Common myeloid progenitor, CD34-positive (primary cell): ENCODE measurements around the gene PBX3.

Experiments
- CTCF ChIA-PET: fragments of 350-600 bp; sonication (Branson Sonifier 250); formaldehyde crosslinking; loops from one replicate; lab custom pipeline; 2021; ENCODE audit warnings: antibody characterized with exemption; lab: Charles Lee
- POLR2A ChIA-PET: fragments of 350-600 bp; sonication (Branson Sonifier 250); formaldehyde crosslinking; loops from one replicate; lab custom pipeline; 2021; ENCODE audit warnings: antibody characterized with exemption; lab: Charles Lee
- DNase-seq, 3 donors: peaks; one replicate each; pipeline versions ENCODE4 v3.0.0 to v3.0.0-alpha.2; 2013
- H3K27ac ChIP-seq, 2 experiments: 1 replicate in 1 of 2; 2 replicates in 1 of 2; pipeline ENCODE4 v1.7.0; 2013; ENCODE audit warnings: inconsistent platforms in 2 of 2, low read length in 2 of 2, mild to moderate bottlenecking in 2 of 2, low read depth in 1 of 2, moderate library complexity in 1 of 2; ENCODE audit not compliant: severe bottlenecking in 2 of 2, insufficient read depth in 1 of 2, poor library complexity in 1 of 2
- H3K27me3 ChIP-seq, 5 experiments: replicated peaks in 2 of 5; 1 replicate in 3 of 5; 2 replicates in 2 of 5; pipeline versions ENCODE4 v1.6.1 to v1.7.0; 2013; ENCODE audit warnings: low read length in 4 of 5, mild to moderate bottlenecking in 2 of 5, moderate library complexity in 2 of 5, inconsistent platforms in 1 of 5; ENCODE audit not compliant: insufficient read depth in 5 of 5, control insufficient read depth in 4 of 5
- H3K36me3 ChIP-seq, 4 experiments: 1 replicate in 2 of 4; 2 replicates in 2 of 4; pipeline versions ENCODE4 v1.6.1 to v1.7.0; 2013; ENCODE audit warnings: low read length in 3 of 4, control low read depth in 1 of 4, mild to moderate bottlenecking in 1 of 4; ENCODE audit not compliant: control insufficient read depth in 4 of 4, insufficient read depth in 4 of 4
- H3K4me1 ChIP-seq, 4 experiments: 1 replicate in 3 of 4; 2 replicates in 1 of 4; pipeline versions ENCODE4 v1.6.1 to v1.7.1; 2013; ENCODE audit warnings: low read length in 3 of 4, mild to moderate bottlenecking in 3 of 4, control low read depth in 1 of 4, inconsistent platforms in 1 of 4, moderate library complexity in 1 of 4; ENCODE audit not compliant: control insufficient read depth in 4 of 4, insufficient read depth in 4 of 4; ENCODE audit errors: control extremely low read depth in 1 of 4
- H3K4me3 ChIP-seq, 7 experiments: 1 replicate in 4 of 7; 2 replicates in 3 of 7; pipeline versions ENCODE4 v1.5.1 to v1.7.0; 2013; ENCODE audit warnings: mild to moderate bottlenecking in 7 of 7, low read length in 6 of 7, moderate library complexity in 6 of 7, inconsistent platforms in 2 of 7, low read depth in 2 of 7, control low read depth in 1 of 7; ENCODE audit not compliant: insufficient read depth in 4 of 7, control insufficient read depth in 1 of 7; ENCODE audit errors: extremely low read depth in 1 of 7
- H3K9me3 ChIP-seq, 5 experiments: 1 replicate in 4 of 5; 2 replicates in 1 of 5; pipeline versions ENCODE4 v1.6.1 to v1.7.1; 2013; ENCODE audit warnings: low read length in 4 of 5, mild to moderate bottlenecking in 2 of 5, inconsistent platforms in 1 of 5, low read depth in 1 of 5, moderate library complexity in 1 of 5; ENCODE audit not compliant: control insufficient read depth in 4 of 5, insufficient read depth in 2 of 5; ENCODE audit errors: control extremely low read depth in 1 of 5
- whole genome bisulfite sequencing: methylation state at CpG from one replicate; pipeline ENCODE4 v1.1.5; 2013; ENCODE audit not compliant: insufficient coverage; 5-methylcytosine and 5-hydroxymethylcytosine counted together

PBX3 gene

GRCh38 chr9:125889476-125890419, 142.6 kb downstream of the PBX3 start:
- POLR2A ChIA-PET: no interaction called here

GRCh38 chr9:125890826-125891225, 143.7 kb downstream of the PBX3 start:
- H3K27ac ChIP-seq: no peak overlapping the region
- CTCF ChIA-PET: no interaction called here
- H3K4me1 ChIP-seq: peaks cover 0 to 46% (median 20%) of the 10 kb centered on the region in 4 experiments
- H3K27me3 ChIP-seq: no peaks in the 10 kb centered on the region
- no peak for DNase-seq
- peak overlapping the region in 1 of 7 experiments; percentile 84 for H3K4me3 ChIP-seq
- H3K36me3 ChIP-seq: no peaks in the 10 kb centered on the region
- POLR2A ChIA-PET: no interaction called here
- no CpG with 5 or more reads among the region's 1 CpG for WGBS
- H3K9me3 ChIP-seq: no peaks in the 10 kb centered on the region

More at GRCh38 chr9:125889476-125890419, 142.6 kb downstream of the PBX3 start:
- Histone ChIP-seq H3K27ac (peak overlapping the region; percentile 12 to 66), H3K27me3 (no peaks in the 10 kb centered on the region), H3K4me3 (peak overlapping the region; percentile 48 to 87 (median 78)), H3K9me3 (no peaks in the 10 kb centered on the region), H3K36me3 (no peaks in the 10 kb centered on the region), H3K4me1 (peaks cover 0 to 53% (median 20%) of the 10 kb centered on the region in 4 experiments)
- under 1% methylated on average over 69 of the region's 71 CpGs for WGBS
- DNase-seq: peak; percentile 50 to 83 (median 70)
- CTCF ChIA-PET: interaction anchor here (1.7 kb wide), 1 partner anchor 9 kb away, joined by 4 read pairs; no protein-coding TSS in a partner anchor

DNA sequence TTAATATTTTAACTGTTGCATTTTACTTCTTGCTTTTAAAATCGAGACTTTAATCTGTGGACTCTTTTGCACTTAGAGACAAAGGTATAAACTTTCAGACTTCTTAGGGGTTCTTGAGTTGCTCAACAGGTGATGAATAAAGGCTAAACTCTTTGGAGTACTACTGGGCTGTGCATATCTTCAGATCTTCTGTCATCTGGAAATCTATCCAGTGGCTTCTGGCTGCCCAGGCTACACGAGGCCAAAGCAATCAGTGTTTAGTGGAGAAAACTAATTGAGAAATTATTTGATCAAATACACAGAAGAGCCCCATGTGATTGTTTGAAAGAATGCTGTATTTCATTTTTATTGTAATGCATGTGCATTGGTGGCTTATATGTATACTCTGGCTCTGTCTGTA, 146.1 kb downstream of the PBX3 start:
- POLR2A ChIA-PET: no interaction called here
- H3K4me1 ChIP-seq: peaks cover 3 to 37% (median 14%) of the 10 kb centered on the region in 4 experiments
- CTCF ChIA-PET: interaction anchor here (0.9 kb wide), 1 partner anchor 21 kb away, joined by 3 read pairs; no protein-coding TSS in a partner anchor

GRCh38 chr9:125894566-125894965, 147.4 kb downstream of the PBX3 start:
- H3K9me3 ChIP-seq: no peaks in the 10 kb centered on the region
- no peaks in the 10 kb centered on the region for H3K27me3 ChIP-seq
- no peaks in the 10 kb centered on the region for H3K36me3 ChIP-seq
- peaks cover 3 to 26% (median 7%) of the 10 kb centered on the region in 4 experiments for H3K4me1 ChIP-seq
- no peak for DNase-seq
- 97% methylated on average over 3 of the region's 3 CpGs for WGBS
- H3K27ac ChIP-seq: no peak overlapping the region
- POLR2A ChIA-PET: interaction anchor here (0.6 kb wide), 1 partner anchor 62 kb away, joined by 3 read pairs; no protein-coding TSS in a partner anchor
- no peak overlapping the region for H3K4me3 ChIP-seq
- CTCF ChIA-PET: interaction anchor here (0.6 to 1.1 kb wide), 2 partner anchors 10 to 13 kb away, joined by 3 read pairs; no protein-coding TSS in a partner anchor

More for the DNA sequence above, 146.1 kb downstream of the PBX3 start:
- no peaks in the 10 kb centered on the region for H3K36me3 ChIP-seq
- H3K27me3 ChIP-seq: no peaks in the 10 kb centered on the region
- no peak overlapping the region for H3K27ac ChIP-seq
- no peaks in the 10 kb centered on the region for H3K9me3 ChIP-seq
- H3K4me3 ChIP-seq: no peak overlapping the region
- WGBS: 100% methylated on average over 1 of the region's 2 CpGs
- no peak for DNase-seq

DNA sequence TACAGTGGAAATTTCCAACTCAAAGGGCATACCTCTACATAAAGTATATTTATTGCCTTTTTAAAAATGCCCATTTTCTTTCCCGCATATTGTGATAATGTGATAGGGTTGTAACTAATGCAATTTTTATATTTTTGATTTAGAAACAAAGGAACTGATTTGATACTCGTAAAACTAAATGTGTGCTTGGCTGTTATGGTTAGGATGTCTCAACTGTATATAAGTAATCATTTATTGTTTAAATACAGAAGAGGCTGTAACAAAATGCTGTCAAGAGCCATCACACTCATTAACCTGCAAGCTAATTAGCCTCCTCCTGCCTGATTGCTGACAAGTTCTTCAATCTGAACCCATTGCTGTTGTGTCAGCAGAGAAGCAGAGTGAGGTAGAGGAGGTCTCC, 149.2 kb downstream of the PBX3 start:
- whole genome bisulfite sequencing: no CpG with 5 or more reads among the region's 2 CpGs
- H3K36me3 ChIP-seq: no peaks in the 10 kb centered on the region
- no peak for DNase-seq
- H3K27me3 ChIP-seq: no peaks in the 10 kb centered on the region
- no peak overlapping the region for H3K4me3 ChIP-seq
- no peak overlapping the region for H3K27ac ChIP-seq
- peaks cover 0 to 15% (median 1%) of the 10 kb centered on the region in 4 experiments for H3K4me1 ChIP-seq
- POLR2A ChIA-PET: no interaction called here
- CTCF ChIA-PET: no interaction called here
- no peaks in the 10 kb centered on the region for H3K9me3 ChIP-seq

GRCh38 chr9:125896964-125897363, 149.8 kb downstream of the PBX3 start:
- no CpG with 5 or more reads among the region's 2 CpGs for WGBS
- Histone ChIP-seq H3K27me3 (no peaks in the 10 kb centered on the region), H3K36me3 (no peaks in the 10 kb centered on the region), H3K9me3 (no peaks in the 10 kb centered on the region), H3K4me1 (peaks cover 0 to 15% (median 1%) of the 10 kb centered on the region in 4 experiments), H3K4me3 (no peak overlapping the region), H3K27ac (no peak overlapping the region)
- CTCF ChIA-PET: no interaction called here
- POLR2A ChIA-PET: interaction anchor here (0.7 kb wide), 1 partner anchor 46 kb away, joined by 3 read pairs; no protein-coding TSS in a partner anchor
- DNase-seq: no peak
